OCI-LY7 (cell line): ENCODE measurements around the gene BANF2.

ENCODE experiments used
- CTCF ChIP-seq: fragments of 200-600 bp; sonication (generic); conservative IDR thresholded peaks from 2 replicates; pipeline ENCODE4 v1.5.1; 2014; ENCODE audit warnings: mild to moderate bottlenecking, antibody characterized with exemption, low read length, moderate library complexity, mixed read lengths
- EZH2phosphoT487 ChIP-seq: fragments of 200-600 bp; sonication (generic); IDR thresholded peaks from 2 replicates; pipeline ENCODE4 v1.6.1; 2018; ENCODE audit warnings: low read depth, borderline replicate concordance, mild to moderate bottlenecking, mixed run types, antibody characterized with exemption, low read length, moderate library complexity, mixed read lengths

- TF ChIP-seq CTCF (no peak), EZH2phosphoT487 (no peak)
Observed at GRCh38 chr20:17747431-17747846, 47.7 kb downstream of the BANF2 start.
